Gastrocnemius medialis (tissue), 4 donors: ENCODE data around the gene TTC4.

Experiments
- CTCF ChIP-seq, 5 experiments: fragments of 450-650 bp in 3 of 5; fragments of 200-600 bp in 2 of 5; sonication (generic) in 2 of 5; IDR thresholded peaks in 4 of 5; conservative IDR thresholded peaks in 1 of 5; 1 replicate in 4 of 5; 2 replicates in 1 of 5; pipeline ENCODE4 v1.5.1; 2016 to 2019; ENCODE audit warnings: antibody characterized with exemption in 5 of 5, mild to moderate bottlenecking in 3 of 5, moderate library complexity in 3 of 5
- POLR2A ChIP-seq, 2 donors: fragments of 450-650 bp; IDR thresholded peaks; one replicate each; pipeline ENCODE4 v1.6.1; 2017; ENCODE audit warnings: antibody characterized with exemption in 2 of 2, mild to moderate bottlenecking in 2 of 2, moderate library complexity in 2 of 2

- TF ChIP-seq CTCF (IDR thresholded peaks at IDR 0.05 in 4 of 5, conservative IDR thresholded peaks at IDR 0.05 in 1 of 5) (no peak), POLR2A (IDR thresholded peaks at IDR 0.05) (no peak)
Observed at GRCh38 chr1:54782156-54782555, 66.5 kb downstream of the TTC4 start.
